Heart left ventricle (tissue), 16 donors: ENCODE results near the gene ANKRD39. TPM values are rescaled to one million over a fixed set of nuclear protein-coding genes. Genes with fewer than 3 reads are reported as not detected.
A peak's percentile ranks its signal among the peaks of the same experiment; 100 is the strongest.
"Not testable (repeated sequence)": the region's sequence is repeated elsewhere in the genome, so short reads cannot be mapped to it uniquely, and the experiment has no call there.

Experiments used
- ATAC-seq, 4 donors: fragments of 200-7000 bp; cut with Tn5 transposase; one replicate each; pipeline ENCODE4 v1.9.1; 2020 to 2022; ENCODE audit warnings: moderate library complexity in 4 of 4, mild to moderate bottlenecking in 3 of 4, moderate number of reproducible peaks in 1 of 4
- DNase-seq, 5 donors: peaks; one replicate each; pipeline ENCODE4 v3.0.0-alpha.2; 2020
- H3K27ac ChIP-seq, 12 donors: fragments of 200-600 bp; sonication (generic) in 4 of 12; one replicate each; pipeline versions ENCODE4 v1.5.0 to v1.8.0; 2016 to 2022; ENCODE audit warnings: mild to moderate bottlenecking in 2 of 12
- H3K27me3 ChIP-seq, 9 donors: fragments of 200-600 bp; sonication (generic) in 2 of 9; one replicate each; pipeline versions ENCODE4 v1.5.1 to v1.8.0; 2016 to 2022; ENCODE audit warnings: mild to moderate bottlenecking in 3 of 9
- H3K36me3 ChIP-seq, 9 donors: fragments of 200-600 bp; sonication (generic) in 2 of 9; one replicate each; pipeline versions ENCODE4 v1.5.0 to v1.8.0; 2018 to 2022; ENCODE audit warnings: mild to moderate bottlenecking in 2 of 9
- H3K4me1 ChIP-seq, 12 donors: fragments of 200-600 bp; sonication (generic) in 4 of 12; one replicate each; pipeline versions ENCODE4 v1.5.0 to v1.8.0; 2016 to 2022; ENCODE audit warnings: mild to moderate bottlenecking in 3 of 12
- H3K4me3 ChIP-seq, 12 donors: fragments of 200-600 bp; sonication (generic) in 4 of 12; one replicate each; pipeline versions ENCODE4 v1.5.0 to v1.8.0; 2017 to 2022; ENCODE audit warnings: mild to moderate bottlenecking in 9 of 12, moderate library complexity in 4 of 12
- H3K9me3 ChIP-seq, 12 donors: fragments of 200-600 bp; sonication (generic) in 4 of 12; one replicate each; pipeline versions ENCODE4 v1.5.0 to v1.8.0; 2016 to 2022; ENCODE audit warnings: mild to moderate bottlenecking in 1 of 12
- POLR2A ChIP-seq, 2 donors: fragments of 450-650 bp; IDR thresholded peaks; one replicate each; pipeline ENCODE4 v1.6.1; 2017; ENCODE audit warnings: antibody characterized with exemption in 2 of 2, mild to moderate bottlenecking in 2 of 2, moderate library complexity in 2 of 2
- WGBS, 4 donors: extraction: QIAGEN DNeasy Blood & Tissue Kit in 2 of 4; methylation state at CpG; one replicate each; pipeline versions ENCODE4 v1.1.5 to v1.1.7; 2013 to 2018; 5-methylcytosine and 5-hydroxymethylcytosine counted together
- intact Hi-C, 10 donors: fragments of 100-400 bp; cut with DNase I; formaldehyde crosslinking; loops; one replicate each; pipeline versions ENCODE4 v1.11.1 to v1.14.2; 2022
- polyA plus RNA-seq, 2 donors: library from polyadenylated mRNA; stranded (reverse); fragments of 200-250 nt; gene quantifications; one replicate each; pipeline ENCODE4 v1.2.3, GENCODE V29; 2013
- total RNA-seq, 9 donors: library from RNA; depleted of rRNA in 2 of 9; stranded (reverse); fragments of >200 nt in 2 of 9; fragmentation: NEBNext Ultra II Directional in 3 of 9; extraction: Animal tissue kit (Norgen Biotek cat#: 25700) in 3 of 9; gene quantifications; one replicate each; pipeline versions ENCODE4 v1.1.0 to v1.2.4, GENCODE V29; 2016 to 2023
- TF ChIP-seq, protein P1 (sequence below), 12 donors: fragments of 200-600 bp; sonication (generic) in 4 of 12; IDR thresholded peaks; one replicate each; pipeline versions ENCODE4 v1.5.0 to v1.8.0; 2018 to 2022; ENCODE audit warnings: antibody characterized with exemption in 12 of 12, mild to moderate bottlenecking in 5 of 12
- donor health status: ischemic (EF 13 %, LVEDD 7.1; RV severe dilation, severe dysfunction).
- donor health status: healthy with polysubstance abuse.
- donor health status: DM: no; HTN: yes; CAD: no.
- donor health status: DM: no; HTN: no; CAD: no.
- donor health status: ischemic (EF 25% LVEDD 6.9; RV normal size, moderate dysfunction).
- donor health status: ischemic (EF 25% LVEDD 5.7; RV mildly dilated, moderate dysfunction).
- donor health status: healthy.
- donor health status: DM: yes; HTN: yes; CAD: no.
- donor health status: ischemic (EF 35%, LVEDD 5.7; RV mildly dilated, moderate dysfunction).
- donor health status: nonischemic (EF 11% LVEDD 7.7; RV severe dilation, severe dysfunction).
- donor health status: DM: yes; HTN: yes; CAD: no.
- donor health status: PGD.
- donor health status: ischemic (EF 29% LVEDD 5.4; RV normal size, mild dysfunction).
- donor health status: nonischemic (EF 23%, LVEDD 6.1; RV moderate dilation, normal function).

Gene ANKRD39
- total and polyA plus RNA-seq, 11 donors: 13.3 to 33.4 (median 17.5) TPM

DNA sequence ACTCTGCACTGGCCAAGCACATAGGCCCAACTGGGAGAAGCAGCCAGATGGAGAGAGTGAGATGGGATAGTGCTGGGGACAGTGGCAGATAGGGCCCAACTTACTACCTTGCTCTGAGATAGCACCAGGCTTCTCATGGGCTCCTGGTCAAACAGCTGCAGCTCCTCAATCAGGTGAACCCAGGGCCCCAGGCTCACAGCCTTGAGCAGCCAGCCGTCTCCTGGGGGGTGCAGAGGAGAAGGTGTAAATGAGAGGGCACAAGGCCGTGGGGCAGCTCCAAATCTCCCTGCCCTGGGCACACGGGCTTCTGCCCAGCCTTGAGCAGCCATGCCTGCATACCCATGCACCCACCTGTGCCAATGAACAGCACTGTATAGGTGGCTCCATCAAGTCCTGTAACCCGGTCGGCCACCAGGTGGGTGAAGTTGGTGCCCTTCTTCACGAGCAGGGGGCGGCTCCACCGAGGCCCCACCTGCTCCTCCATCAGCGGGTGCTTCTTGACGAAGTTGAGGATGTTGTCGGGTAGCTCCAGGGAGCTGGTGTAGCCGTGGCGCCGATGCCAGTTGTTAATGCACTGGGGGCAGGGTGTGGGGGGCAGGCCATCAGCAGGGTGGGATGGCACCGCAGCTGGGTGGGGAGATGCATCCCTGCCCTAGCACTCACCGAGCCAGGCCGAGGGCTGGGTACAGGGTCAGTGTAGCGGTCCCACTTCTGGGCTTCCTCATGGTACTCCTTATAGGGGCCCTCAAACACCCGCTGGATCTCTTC lies 5.9 kb upstream of the ANKRD39 start:
- H3K4me3 ChIP-seq: no peak overlapping the region
- H3K27ac ChIP-seq: peak overlapping the region in 1 of 12 donors; percentile 98
- no peaks in the 10 kb centered on the region for H3K9me3 ChIP-seq
- WGBS, 4 donors: 78 to 87% (median 85%) methylated on average over 14 to 19 of the region's 19 CpGs
- intact Hi-C loops: no loop called here
- DNase-seq: peak in 1 of 5 donors; percentile 60
- no peak for TF ChIP-seq POLR2A (IDR thresholded peaks at IDR 0.05)
- TF ChIP-seq, protein P1, sequence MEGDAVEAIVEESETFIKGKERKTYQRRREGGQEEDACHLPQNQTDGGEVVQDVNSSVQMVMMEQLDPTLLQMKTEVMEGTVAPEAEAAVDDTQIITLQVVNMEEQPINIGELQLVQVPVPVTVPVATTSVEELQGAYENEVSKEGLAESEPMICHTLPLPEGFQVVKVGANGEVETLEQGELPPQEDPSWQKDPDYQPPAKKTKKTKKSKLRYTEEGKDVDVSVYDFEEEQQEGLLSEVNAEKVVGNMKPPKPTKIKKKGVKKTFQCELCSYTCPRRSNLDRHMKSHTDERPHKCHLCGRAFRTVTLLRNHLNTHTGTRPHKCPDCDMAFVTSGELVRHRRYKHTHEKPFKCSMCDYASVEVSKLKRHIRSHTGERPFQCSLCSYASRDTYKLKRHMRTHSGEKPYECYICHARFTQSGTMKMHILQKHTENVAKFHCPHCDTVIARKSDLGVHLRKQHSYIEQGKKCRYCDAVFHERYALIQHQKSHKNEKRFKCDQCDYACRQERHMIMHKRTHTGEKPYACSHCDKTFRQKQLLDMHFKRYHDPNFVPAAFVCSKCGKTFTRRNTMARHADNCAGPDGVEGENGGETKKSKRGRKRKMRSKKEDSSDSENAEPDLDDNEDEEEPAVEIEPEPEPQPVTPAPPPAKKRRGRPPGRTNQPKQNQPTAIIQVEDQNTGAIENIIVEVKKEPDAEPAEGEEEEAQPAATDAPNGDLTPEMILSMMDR (IDR thresholded peaks at IDR 0.05): no peak
- peaks cover 0 to 75% (median 59%) of the 10 kb centered on the region in 12 donors for H3K4me1 ChIP-seq
- H3K27me3 ChIP-seq: peaks cover 0 to 3% (median 0%) of the 10 kb centered on the region in 9 donors
- peaks cover 0 to 80% (median 71%) of the 10 kb centered on the region in 9 donors for H3K36me3 ChIP-seq
- no peak for ATAC-seq

DNA sequence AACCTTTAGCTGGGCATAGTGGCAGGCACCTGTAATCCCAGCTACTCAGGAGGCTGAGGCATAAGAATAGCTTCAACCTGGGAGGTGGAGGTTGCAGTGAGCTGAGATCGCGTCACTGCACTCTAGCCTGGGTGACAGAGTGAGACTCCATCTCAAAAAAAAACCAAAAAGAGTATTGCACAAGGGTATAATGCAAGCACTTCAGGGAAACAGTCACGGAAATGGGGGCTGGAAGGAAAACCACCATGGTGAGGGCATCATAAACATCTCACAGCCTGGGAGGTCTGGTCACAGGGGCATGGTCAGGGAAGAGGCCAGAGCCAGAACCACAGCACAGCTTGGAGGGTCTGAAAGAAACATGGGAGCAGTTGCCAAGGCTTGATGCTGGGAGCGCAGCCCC lies 5.2 kb upstream of the ANKRD39 start:
- H3K4me1 ChIP-seq: peaks cover 0 to 77% (median 60%) of the 10 kb centered on the region in 12 donors
- H3K36me3 ChIP-seq: peaks cover 0 to 80% (median 71%) of the 10 kb centered on the region in 9 donors
- intact Hi-C loops, ATAC-seq, DNase-seq, H3K27me3 ChIP-seq, H3K9me3 ChIP-seq, H3K4me3 ChIP-seq: not testable (repeated sequence)
- 86 to 92% (median 88%) methylated on average over 4 of the region's 4 CpGs for WGBS, 4 donors
- H3K27ac ChIP-seq: peak overlapping the region in 1 of 12 donors; percentile 98

DNA sequence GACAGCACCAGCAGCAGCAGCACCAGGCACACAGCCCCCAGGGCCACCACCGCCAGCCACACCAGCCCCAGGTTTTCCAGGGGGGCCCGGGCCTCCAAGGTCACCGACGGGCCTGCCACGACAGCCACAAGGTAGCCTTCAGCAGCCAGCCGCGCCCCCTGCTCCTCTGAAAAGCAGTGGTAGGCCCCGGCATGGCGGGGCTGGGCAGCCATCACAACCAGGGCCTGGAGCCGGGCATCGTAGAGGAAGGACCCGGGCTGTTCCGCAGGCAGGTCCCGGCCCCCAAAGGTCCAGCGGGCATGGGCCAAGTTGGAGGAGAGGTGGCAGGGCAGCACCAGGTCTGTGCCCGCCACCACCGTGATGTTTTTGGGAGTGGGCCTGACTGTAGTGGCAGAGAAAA lies 3.3 kb upstream of the ANKRD39 start:
- no peak for ATAC-seq
- H3K9me3 ChIP-seq: no peaks in the 10 kb centered on the region
- intact Hi-C loops: loop anchor here in 1 of 10 donors (2.0 kb wide), 1 partner anchor 90 kb away; no protein-coding TSS in a partner anchor
- peak overlapping the region in 3 of 12 donors; percentile 21 to 87 (median 81) for H3K27ac ChIP-seq
- H3K4me1 ChIP-seq: peaks cover 0 to 70% (median 52%) of the 10 kb centered on the region in 12 donors
- H3K4me3 ChIP-seq: no peak overlapping the region
- TF ChIP-seq POLR2A (IDR thresholded peaks at IDR 0.05): no peak
- TF ChIP-seq, protein P1 (IDR thresholded peaks at IDR 0.05): no peak
- H3K27me3 ChIP-seq: no peaks in the 10 kb centered on the region
- peak in 2 of 5 donors; percentile 26 to 56 for DNase-seq
- 82 to 95% (median 94%) methylated on average over 7 to 17 of the region's 17 CpGs for WGBS, 4 donors
- peaks cover 0 to 65% (median 58%) of the 10 kb centered on the region in 9 donors for H3K36me3 ChIP-seq

DNA sequence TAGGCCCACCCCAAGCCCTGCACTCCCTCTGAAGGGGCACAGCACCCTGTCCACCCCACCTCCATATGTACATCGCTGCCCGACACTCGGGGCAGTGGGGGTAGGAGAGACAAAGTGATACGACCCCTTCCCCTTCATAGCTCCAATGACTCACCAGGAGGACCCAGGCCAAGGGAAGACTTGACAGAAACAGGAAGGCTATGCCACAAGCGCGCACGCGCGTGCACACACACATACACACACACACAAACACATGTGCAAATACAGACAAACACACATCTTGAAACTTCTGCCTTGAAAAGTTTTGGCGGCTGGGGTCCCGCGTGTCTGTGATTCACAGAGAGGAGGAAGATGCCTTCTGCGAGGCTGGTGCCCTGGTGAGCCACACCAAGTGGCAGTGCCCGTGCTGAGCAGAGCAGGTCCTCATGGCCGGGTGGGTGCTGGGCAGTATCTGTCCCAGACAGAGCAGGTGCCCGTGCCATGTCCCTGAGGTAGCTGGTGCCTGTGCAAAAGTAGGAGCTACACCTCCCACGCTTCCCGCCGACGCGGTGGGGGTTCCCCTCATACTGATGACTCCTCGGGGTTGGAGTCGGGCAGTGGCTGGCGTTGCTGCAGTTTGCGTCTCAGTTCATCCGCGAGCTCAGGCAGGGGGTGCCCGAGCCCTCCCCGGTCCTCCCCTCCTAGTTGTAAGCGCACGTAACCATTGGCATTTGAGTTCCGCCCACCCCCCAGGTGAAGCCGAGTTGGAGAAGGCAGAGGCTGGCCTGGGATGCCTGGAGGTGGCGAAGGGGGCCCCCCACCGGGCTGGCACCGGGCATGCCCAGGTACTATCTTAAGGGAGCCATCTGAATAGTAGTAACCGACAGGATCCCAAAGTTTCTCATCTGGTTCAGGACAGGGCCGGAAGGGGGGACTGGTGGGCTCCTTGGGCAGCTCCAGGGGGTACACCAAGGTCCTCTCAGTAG lies 2.5 kb upstream of the ANKRD39 start:
- Histone ChIP-seq H3K27ac (peak overlapping the region in 11 of 12 donors; percentile 25 to 87 (median 77)), H3K4me1 (peaks cover 0 to 63% (median 48%) of the 10 kb centered on the region in 12 donors), H3K4me3 (no peak overlapping the region), H3K36me3 (peaks cover 0 to 58% (median 50%) of the 10 kb centered on the region in 9 donors), H3K9me3 (no peaks in the 10 kb centered on the region), H3K27me3 (no peaks in the 10 kb centered on the region)
- peak in 3 of 5 donors; percentile 29 to 62 (median 32) for DNase-seq
- WGBS, 4 donors: 72 to 77% (median 75%) methylated on average over 29 to 38 of the region's 38 CpGs
- TF ChIP-seq POLR2A (IDR thresholded peaks at IDR 0.05): no peak
- intact Hi-C loops: loop anchor here in 1 of 10 donors (2.0 kb wide), 1 partner anchor 90 kb away; no protein-coding TSS in a partner anchor
- no peak for ATAC-seq
